Ovary (tissue), 9 donors: Measurements from ENCODE around the gene BICC1. TPM values are rescaled to one million over a fixed set of nuclear protein-coding genes. Genes with fewer than 3 reads are reported as not detected.

ENCODE experiments used
- DNase-seq, 5 donors: peaks; one replicate each; pipeline ENCODE4 v3.0.0-alpha.2; 2019 to 2020
- H3K27ac ChIP-seq, 2 donors: fragments of 200-600 bp; one replicate each; pipeline versions ENCODE4 v1.5.1 to v1.8.0; 2019 to 2022
- H3K27me3 ChIP-seq: fragments of 200-600 bp; one replicate; pipeline ENCODE4 v1.8.0; 2022
- H3K36me3 ChIP-seq: fragments of 200-600 bp; sonication (generic); one replicate; pipeline ENCODE4 v1.5.1; 2019
- H3K4me1 ChIP-seq: one replicate; pipeline ENCODE4 v1.8.1; 2013; ENCODE audit warnings: mild to moderate bottlenecking, moderate library complexity; ENCODE audit not compliant: insufficient read depth
- H3K4me3 ChIP-seq: fragments of 200-600 bp; sonication (generic); one replicate; pipeline ENCODE4 v1.5.1; 2017
- H3K9me3 ChIP-seq, 2 donors: fragments of 200-600 bp in 1 of 2; sonication (generic) in 1 of 2; one replicate each; pipeline versions ENCODE4 v1.5.1 to v1.8.1; 2013 to 2019; ENCODE audit warnings: mild to moderate bottlenecking in 1 of 2, moderate library complexity in 1 of 2
- EP300 ChIP-seq: sonication (generic); formaldehyde crosslinking; IDR thresholded peaks from one replicate; pipeline ENCODE4 v1.6.1; 2017; ENCODE audit warnings: antibody characterized with exemption
- POLR2A ChIP-seq: fragments of 450-650 bp; IDR thresholded peaks from one replicate; pipeline ENCODE4 v1.6.1; 2017; ENCODE audit warnings: antibody characterized with exemption, mild to moderate bottlenecking, moderate library complexity
- WGBS, 3 donors: extraction: QIAGEN DNeasy Blood & Tissue Kit in 1 of 3; methylation state at CpG; one replicate each; pipeline versions ENCODE4 v1.1.5 to v1.1.7; 2013 to 2017; 5-methylcytosine and 5-hydroxymethylcytosine counted together
- intact Hi-C, 4 donors: fragments of 100-400 bp; cut with DNase I; formaldehyde crosslinking; loops; one replicate each; pipeline versions ENCODE4 v1.11.0 to v1.15.1; 2022 to 2023
- polyA plus RNA-seq, 2 donors: library from polyadenylated mRNA; stranded (reverse); fragments of 200-250 nt in 1 of 2; fragments of 350-450 nt in 1 of 2; fragmentation: Illumina TruSeq in 1 of 2; extraction: RNeasy Lipid Tissue Mini Kit (QIAGEN cat#74804) in 1 of 2; gene quantifications; one replicate each; pipeline ENCODE4 v1.2.3, GENCODE V29; 2013 to 2014
- total RNA-seq, 7 donors: library from RNA; depleted of rRNA in 2 of 7; stranded (reverse); fragments of >200 nt in 2 of 7; fragmentation: NEBNext Ultra II Directional in 3 of 7; extraction: Animal tissue kit (Norgen Biotek cat#: 25700) in 3 of 7; gene quantifications; one replicate each; pipeline versions ENCODE4 v1.1.0 to v1.2.4, GENCODE V29; 2016 to 2023
- TF ChIP-seq, protein P1 (sequence below), 3 donors: fragments of 450-650 bp in 2 of 3; fragments of 200-600 bp in 1 of 3; IDR thresholded peaks; one replicate each; pipeline versions ENCODE4 v1.5.1 to v1.8.0; 2016 to 2022; ENCODE audit warnings: antibody characterized with exemption in 3 of 3, mild to moderate bottlenecking in 1 of 3
- donor health status: DM: no; HTN: no; CAD: no; lungs with moderate emphysema.
- donor health status: DM: no; HTN: no; CAD: no.
- donor health status: Bipolar disorder and iron deficiency.
- donor health status: DM: yes; HTN: yes; CAD: no.
- donor health status: DM: no; HTN: no; CAD: no.
- donor health status: DM: yes; HTN: yes; CAD: no.

BICC1 gene
- total and polyA plus RNA-seq, 9 donors = 13.6 to 43.4 (median 23.5) TPM

GRCh38 chr10:58637352-58637751, 124.7 kb downstream of the BICC1 start:
- Histone ChIP-seq H3K4me3 (no peak overlapping the region), H3K36me3 (no peaks in the 10 kb centered on the region), H3K27me3 (no peaks in the 10 kb centered on the region), H3K9me3 (no peaks in the 10 kb centered on the region), H3K4me1 (peaks cover 5% of the 10 kb centered on the region), H3K27ac (peak overlapping the region in 1 of 2 donors; percentile 9)
- intact Hi-C loops = no loop called here
- no peak for TF ChIP-seq EP300
- TF ChIP-seq, protein P1, sequence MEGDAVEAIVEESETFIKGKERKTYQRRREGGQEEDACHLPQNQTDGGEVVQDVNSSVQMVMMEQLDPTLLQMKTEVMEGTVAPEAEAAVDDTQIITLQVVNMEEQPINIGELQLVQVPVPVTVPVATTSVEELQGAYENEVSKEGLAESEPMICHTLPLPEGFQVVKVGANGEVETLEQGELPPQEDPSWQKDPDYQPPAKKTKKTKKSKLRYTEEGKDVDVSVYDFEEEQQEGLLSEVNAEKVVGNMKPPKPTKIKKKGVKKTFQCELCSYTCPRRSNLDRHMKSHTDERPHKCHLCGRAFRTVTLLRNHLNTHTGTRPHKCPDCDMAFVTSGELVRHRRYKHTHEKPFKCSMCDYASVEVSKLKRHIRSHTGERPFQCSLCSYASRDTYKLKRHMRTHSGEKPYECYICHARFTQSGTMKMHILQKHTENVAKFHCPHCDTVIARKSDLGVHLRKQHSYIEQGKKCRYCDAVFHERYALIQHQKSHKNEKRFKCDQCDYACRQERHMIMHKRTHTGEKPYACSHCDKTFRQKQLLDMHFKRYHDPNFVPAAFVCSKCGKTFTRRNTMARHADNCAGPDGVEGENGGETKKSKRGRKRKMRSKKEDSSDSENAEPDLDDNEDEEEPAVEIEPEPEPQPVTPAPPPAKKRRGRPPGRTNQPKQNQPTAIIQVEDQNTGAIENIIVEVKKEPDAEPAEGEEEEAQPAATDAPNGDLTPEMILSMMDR (IDR thresholded peaks at IDR 0.05) = no peak
- 25 to 34% (median 28%) methylated on average over 5 of the region's 5 CpGs for WGBS, 3 donors
- DNase-seq = peak in 1 of 5 donors; percentile 17

GRCh38 chr10:58638388-58638787, 125.7 kb downstream of the BICC1 start:
- TF ChIP-seq, protein P1 (IDR thresholded peaks at IDR 0.05) = no peak
- TF ChIP-seq POLR2A = no peak
- TF ChIP-seq EP300 = no peak
- H3K27ac ChIP-seq = peak overlapping the region in 1 of 2 donors; percentile 9
- peaks cover 5% of the 10 kb centered on the region for H3K4me1 ChIP-seq
- H3K4me3 ChIP-seq = no peak overlapping the region
- DNase-seq = peak in 1 of 5 donors; percentile 15
- 39 to 54% (median 45%) methylated on average over 5 of the region's 5 CpGs for WGBS, 3 donors
- H3K27me3 ChIP-seq = no peaks in the 10 kb centered on the region
- no peaks in the 10 kb centered on the region for H3K9me3 ChIP-seq
- intact Hi-C loops = no loop called here
- no peaks in the 10 kb centered on the region for H3K36me3 ChIP-seq

DNA sequence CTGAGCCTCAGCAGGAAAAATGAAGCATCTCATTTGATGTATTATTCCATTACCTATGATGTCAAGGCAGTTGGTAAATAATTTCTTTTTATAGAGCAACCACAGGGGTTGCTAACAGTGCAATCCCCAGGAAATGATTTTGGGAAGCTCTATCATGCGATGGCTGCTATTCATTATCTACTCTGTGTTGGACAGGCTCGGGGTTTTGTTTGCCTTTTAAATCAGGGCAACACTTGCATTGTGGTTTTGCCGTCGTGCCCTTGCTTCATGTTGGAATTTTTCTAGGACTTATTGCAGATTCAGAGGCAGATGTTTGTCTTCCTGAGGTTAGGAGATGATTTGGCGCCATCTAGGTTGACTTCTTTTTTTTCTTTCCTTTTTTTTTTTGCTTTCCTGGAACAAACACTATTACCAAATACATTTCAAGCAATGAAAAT, 128.4 kb downstream of the BICC1 start:
- no peaks in the 10 kb centered on the region for H3K27me3 ChIP-seq
- H3K4me3 ChIP-seq = no peak overlapping the region
- 3 to 11% (median 3%) methylated on average over 5 of the region's 5 CpGs for WGBS, 3 donors
- peak in 2 of 5 donors; percentile 23 to 30 for DNase-seq
- TF ChIP-seq POLR2A (no peak), EP300 (no peak)
- TF ChIP-seq, protein P1 (IDR thresholded peaks at IDR 0.05) = no peak
- H3K27ac ChIP-seq = peak overlapping the region in 1 of 2 donors; percentile 21
- no peaks in the 10 kb centered on the region for H3K9me3 ChIP-seq
- H3K36me3 ChIP-seq = no peaks in the 10 kb centered on the region
- intact Hi-C loops = loop anchor here in 2 of 4 donors (2.0 to 10.0 kb wide), 2 partner anchors 128 to 226 kb away; partner anchors contain the start of gene BICC1 (in 1 of the 2)
- H3K4me1 ChIP-seq = peaks cover 5% of the 10 kb centered on the region

- no peaks in the 10 kb centered on the region for H3K27me3 ChIP-seq
- peak overlapping the region in 1 of 2 donors; percentile 21 for H3K27ac ChIP-seq
- no peaks in the 10 kb centered on the region for H3K36me3 ChIP-seq
- no peak overlapping the region for H3K4me3 ChIP-seq
- no peaks in the 10 kb centered on the region for H3K9me3 ChIP-seq
- DNase-seq = no peak
- intact Hi-C loops = loop anchor here in 2 of 4 donors (2.0 to 10.0 kb wide), 2 partner anchors 129 to 227 kb away; partner anchors contain the start of gene BICC1 (in 1 of the 2)
- peaks cover 5% of the 10 kb centered on the region for H3K4me1 ChIP-seq
- WGBS, 3 donors = 10 to 15% (median 10%) methylated on average over 2 of the region's 2 CpGs
- TF ChIP-seq EP300 = no peak
- TF ChIP-seq, protein P1 (IDR thresholded peaks at IDR 0.05) = no peak
- TF ChIP-seq POLR2A = no peak
Observed at GRCh38 chr10:58641708-58642107, 129.0 kb downstream of the BICC1 start.
